GM12864 (cell line): ENCODE data around the gene MRPL27.
"Not testable (repeated sequence)": the region's sequence is repeated elsewhere in the genome, so short reads cannot be mapped to it uniquely, and the experiment has no call there.

ENCODE experiments used
- DNase-seq: peaks from one replicate; pipeline ENCODE4 v3.0.0-alpha.2; 2011; ENCODE audit warnings: low read depth
- H3K4me3 ChIP-seq: 2 replicates; pipeline ENCODE4 v1.5.1; 2011; ENCODE audit warnings: mild to moderate bottlenecking, low read depth, low read length, control low read depth
- CTCF ChIP-seq: IDR thresholded peaks from 2 replicates; pipeline ENCODE4 v1.5.1; 2011; ENCODE audit warnings: low read depth, mild to moderate bottlenecking, moderate library complexity, low read length, control low read depth, inconsistent platforms; ENCODE audit errors: missing control alignments

The MRPL27 gene

GRCh38 chr17:50407921-50408320 is 34.9 kb upstream of the MRPL27 start:
- no peak overlapping the region for H3K4me3 ChIP-seq
- no peak for TF ChIP-seq CTCF
- DNase-seq, result no peak

- no peak for DNase-seq
- no peak overlapping the region for H3K4me3 ChIP-seq
- TF ChIP-seq CTCF, result no peak
Observed at GRCh38 chr17:50406578-50406977, 33.6 kb upstream of the MRPL27 start.

- not testable (repeated sequence) for H3K4me3 ChIP-seq, DNase-seq
Observed at GRCh38 chr17:50405351-50405750, 32.4 kb upstream of the MRPL27 start.

GRCh38 chr17:50399591-50399990 is 26.6 kb upstream of the MRPL27 start:
- not testable (repeated sequence) for DNase-seq, H3K4me3 ChIP-seq

- not testable (repeated sequence) for H3K4me3 ChIP-seq, DNase-seq
Observed at GRCh38 chr17:50398672-50399071, 25.7 kb upstream of the MRPL27 start.

GRCh38 chr17:50397919-50398285 is 24.9 kb upstream of the MRPL27 start:
- no peak for TF ChIP-seq CTCF
- H3K4me3 ChIP-seq, result peak overlapping the region; percentile 80
- DNase-seq, result no peak

- DNase-seq, result peak; percentile 65
- TF ChIP-seq CTCF, result peak; percentile 98
- peak within 1 kb of the TSS; percentile 80 for H3K4me3 ChIP-seq
Observed at GRCh38 chr17:50397111-50397918, 24.3 kb upstream of the MRPL27 start, which contains the start of gene LRRC59. Gene LRRC59, minus strand, starts transcription at chr17:50397523. Its CDS starts 206 bp downstream, at chr17:50397317.

- no peak for DNase-seq
- TF ChIP-seq CTCF, result no peak
- peak overlapping the region; percentile 80 for H3K4me3 ChIP-seq
Observed at GRCh38 chr17:50396261-50397110, 23.5 kb upstream of the MRPL27 start.
